HepG2 (cell line): ENCODE results near the gene APOD. TPM values are rescaled to one million over a fixed set of nuclear protein-coding genes. Genes with fewer than 3 reads are reported as not detected.

Experiments
- BCLAF1 ChIP-seq: fragments of 450-650 bp; IDR thresholded peaks from 2 replicates; pipeline ENCODE4 v1.6.1; 2017; ENCODE audit warnings: mild to moderate bottlenecking
- CEBPG ChIP-seq: IDR thresholded peaks from 2 replicates; pipeline ENCODE4 v1.6.1; 2016
- CREM ChIP-seq, 2 experiments: sonication (generic) in 1 of 2; formaldehyde crosslinking in 1 of 2; IDR thresholded peaks; 2 replicates each; pipeline versions ENCODE4 v1.4.0 to v1.6.1; 2016 to 2020; ENCODE audit warnings: antibody characterized with exemption in 1 of 2, mild to moderate bottlenecking in 1 of 2, missing genetic modification reagents in 1 of 2
- DPF2 ChIP-seq: sonication (generic); formaldehyde crosslinking; IDR thresholded peaks from 2 replicates; pipeline ENCODE4 v1.4.0; 2020; ENCODE audit warnings: mild to moderate bottlenecking, low read depth, missing genetic modification reagents, borderline replicate concordance
- ELF1 ChIP-seq: sonication (generic); formaldehyde crosslinking; IDR thresholded peaks from 2 replicates; pipeline ENCODE4 v1.4.0; 2020; ENCODE audit warnings: missing genetic modification reagents
- FOXP1 ChIP-seq, 2 experiments: fragments of 450-650 bp in 1 of 2; IDR thresholded peaks; 2 replicates each; pipeline ENCODE4 v1.6.1; 2017 to 2018; ENCODE audit warnings: antibody characterized with exemption in 1 of 2
- HMG20A ChIP-seq: IDR thresholded peaks from 2 replicates; pipeline ENCODE4 v1.6.1; 2016; ENCODE audit warnings: borderline replicate concordance
- HNRNPK ChIP-seq: fragments of 200-400 bp; formaldehyde crosslinking; IDR thresholded peaks from 2 replicates; pipeline ENCODE4 v1.6.1; 2018; ENCODE audit warnings: low read length, low read depth, moderate library complexity, mild to moderate bottlenecking; ENCODE audit not compliant: poor library complexity, severe bottlenecking
- NAIF1 ChIP-seq: sonication (generic); formaldehyde crosslinking; IDR thresholded peaks from 2 replicates; pipeline ENCODE4 v1.5.0; 2020; ENCODE audit warnings: mild to moderate bottlenecking, missing genetic modification reagents, borderline replicate concordance
- PHF21A ChIP-seq: sonication (generic); formaldehyde crosslinking; IDR thresholded peaks from 2 replicates; pipeline ENCODE4 v1.5.0; 2020; ENCODE audit warnings: mild to moderate bottlenecking, missing genetic modification reagents
- PRMT3 ChIP-seq: sonication (generic); formaldehyde crosslinking; IDR thresholded peaks from 2 replicates; pipeline ENCODE4 v1.8.1; 2022; ENCODE audit warnings: low read depth, mild to moderate bottlenecking, moderate library complexity, missing genetic modification reagents, borderline replicate concordance
- RARA ChIP-seq: IDR thresholded peaks from 2 replicates; pipeline ENCODE4 v1.6.1; 2016; ENCODE audit warnings: missing genetic modification reagents, missing compliant biosample characterization
- RBM22 ChIP-seq: fragments of 200-400 bp; formaldehyde crosslinking; optimal IDR thresholded peaks from 2 replicates; pipeline ENCODE3; 2017; ENCODE audit warnings: mild to moderate bottlenecking, low read length, moderate library complexity
- RORA ChIP-seq: sonication (generic); formaldehyde crosslinking; IDR thresholded peaks from 2 replicates; pipeline ENCODE4 v1.5.0; 2020; ENCODE audit warnings: mild to moderate bottlenecking, missing genetic modification reagents, moderate library complexity
- RXRB ChIP-seq: IDR thresholded peaks from 2 replicates; pipeline ENCODE4 v1.6.1; 2016; ENCODE audit warnings: borderline replicate concordance, missing genetic modification reagents, missing compliant biosample characterization
- SAP130 ChIP-seq: IDR thresholded peaks from 2 replicates; pipeline ENCODE4 v1.6.1; 2016; ENCODE audit warnings: low read depth
- TRIM24 ChIP-seq: sonication (generic); formaldehyde crosslinking; IDR thresholded peaks from 2 replicates; pipeline ENCODE4 v1.8.0; 2022; ENCODE audit warnings: mild to moderate bottlenecking, missing genetic modification reagents
- ZC3H13 ChIP-seq: sonication (generic); formaldehyde crosslinking; IDR thresholded peaks from 2 replicates; pipeline ENCODE4 v1.8.1; 2023; ENCODE audit warnings: mild to moderate bottlenecking, missing genetic modification reagents, moderate library complexity
- ZFP36L1 ChIP-seq: sonication (generic); formaldehyde crosslinking; IDR thresholded peaks from 2 replicates; pipeline ENCODE4 v1.8.0; 2022; ENCODE audit warnings: mild to moderate bottlenecking, missing genetic modification reagents, moderate library complexity
- ZFP36L2 ChIP-seq: sonication (generic); formaldehyde crosslinking; IDR thresholded peaks from 2 replicates; pipeline ENCODE4 v1.4.0; 2020; ENCODE audit warnings: missing genetic modification reagents
- ZNF17 ChIP-seq: sonication (generic); formaldehyde crosslinking; IDR thresholded peaks from 2 replicates; pipeline ENCODE4 v1.5.0; 2020; ENCODE audit warnings: mild to moderate bottlenecking, missing genetic modification reagents
- ZNF224 ChIP-seq: sonication (generic); formaldehyde crosslinking; IDR thresholded peaks from 2 replicates; pipeline ENCODE4 v1.5.0; 2020; ENCODE audit warnings: mild to moderate bottlenecking, missing genetic modification reagents
- ZNF432 ChIP-seq: sonication (generic); formaldehyde crosslinking; IDR thresholded peaks from 2 replicates; pipeline ENCODE4 v1.5.0; 2020; ENCODE audit warnings: missing genetic modification reagents, mild to moderate bottlenecking, borderline replicate concordance
- ZNF572 ChIP-seq: sonication (generic); formaldehyde crosslinking; IDR thresholded peaks from 2 replicates; pipeline ENCODE4 v1.5.1; 2020; ENCODE audit warnings: mild to moderate bottlenecking, missing genetic modification reagents
- ZNF704 ChIP-seq: sonication (generic); formaldehyde crosslinking; IDR thresholded peaks from 2 replicates; pipeline ENCODE4 v1.8.1; 2023; ENCODE audit warnings: mild to moderate bottlenecking, inconsistent platforms, moderate library complexity, missing genetic modification reagents, borderline replicate concordance
- polyA plus RNA-seq, 8 experiments: library from polyadenylated mRNA; depleted of rRNA in 3 of 8; stranded (reverse) in 7 of 8; unstranded in 1 of 8; fragments of >200 nt; fragmentation: Illumina TruSeq in 4 of 8; extraction: Trizol in 4 of 8; gene quantifications; 2 replicates each; pipeline versions ENCODE4 v1.2.1 to v1.2.3, GENCODE V29; 2011 to 2016; ENCODE audit warnings: low read depth in 4 of 8, missing spikeins in 1 of 8, mixed read lengths in 1 of 8; ENCODE audit not compliant: insufficient read depth in 1 of 8
- total RNA-seq, 5 experiments: library from RNA; depleted of rRNA; stranded (reverse); fragments of >200 nt; fragmentation: Illumina TruSeq; extraction: Trizol; gene quantifications; 2 replicates each; pipeline ENCODE4 v1.2.3, GENCODE V29; 2016; ENCODE audit warnings: low read depth in 1 of 5
- TF ChIP-seq, protein P1 (sequence below): sonication (generic); formaldehyde crosslinking; IDR thresholded peaks from 2 replicates; pipeline ENCODE4 v1.4.0; 2020; ENCODE audit warnings: missing genetic modification reagents

Gene APOD
- total and polyA plus RNA-seq, 2 of the 13 experiments (the other 11 are each of a cell fraction or from before 2014, with no cell fraction given): not detected

GRCh38 chr3:195548501-195548900 lies 35.2 kb downstream of the APOD start (continued):
- peak; percentile 78; the same call in 1 of the 2 replicates for TF ChIP-seq HMG20A (CRISPR knock-in tag)
- no peak for TF ChIP-seq ZFP36L1 (CRISPR knock-in tag)
- TF ChIP-seq CEBPG (CRISPR knock-in tag): 0 out of 2 replicates have a peak, but pooled peaks have one; percentile 35
- peak; percentile 56 for TF ChIP-seq RXRB (CRISPR knock-in tag)
- peak; percentile 61; the same call in 1 of the 2 replicates for TF ChIP-seq DPF2 (CRISPR knock-in tag)
- TF ChIP-seq SAP130 (CRISPR knock-in tag): peak; percentile 66
- no peak for TF ChIP-seq HNRNPK
- TF ChIP-seq ZNF224 (CRISPR knock-in tag): no peak
- TF ChIP-seq ZNF704: no peak
- TF ChIP-seq CREM (IDR thresholded peaks at IDR 0.05): peak; percentile 67
- no peak for TF ChIP-seq CREM (CRISPR knock-in tag; IDR thresholded peaks at IDR 0.05)
- TF ChIP-seq BCLAF1: no peak
- no peak for TF ChIP-seq TRIM24 (CRISPR knock-in tag)
- TF ChIP-seq RORA (CRISPR knock-in tag): no peak
- TF ChIP-seq FOXP1 (IDR thresholded peaks at IDR 0.05): no peak
- TF ChIP-seq FOXP1 (CRISPR knock-in tag; IDR thresholded peaks at IDR 0.05): peak; percentile 37; the same call in 1 of the 2 replicates
- no peak for TF ChIP-seq ELF1 (CRISPR knock-in tag)
- TF ChIP-seq RARA (CRISPR knock-in tag): peak; percentile 19; the same call in 1 of the 2 replicates
- TF ChIP-seq ZNF432 (CRISPR knock-in tag): no peak
- TF ChIP-seq ZC3H13 (CRISPR knock-in tag): no peak
- no peak for TF ChIP-seq NAIF1 (CRISPR knock-in tag)
- no peak for TF ChIP-seq ZNF17 (CRISPR knock-in tag)
- TF ChIP-seq, protein P1, sequence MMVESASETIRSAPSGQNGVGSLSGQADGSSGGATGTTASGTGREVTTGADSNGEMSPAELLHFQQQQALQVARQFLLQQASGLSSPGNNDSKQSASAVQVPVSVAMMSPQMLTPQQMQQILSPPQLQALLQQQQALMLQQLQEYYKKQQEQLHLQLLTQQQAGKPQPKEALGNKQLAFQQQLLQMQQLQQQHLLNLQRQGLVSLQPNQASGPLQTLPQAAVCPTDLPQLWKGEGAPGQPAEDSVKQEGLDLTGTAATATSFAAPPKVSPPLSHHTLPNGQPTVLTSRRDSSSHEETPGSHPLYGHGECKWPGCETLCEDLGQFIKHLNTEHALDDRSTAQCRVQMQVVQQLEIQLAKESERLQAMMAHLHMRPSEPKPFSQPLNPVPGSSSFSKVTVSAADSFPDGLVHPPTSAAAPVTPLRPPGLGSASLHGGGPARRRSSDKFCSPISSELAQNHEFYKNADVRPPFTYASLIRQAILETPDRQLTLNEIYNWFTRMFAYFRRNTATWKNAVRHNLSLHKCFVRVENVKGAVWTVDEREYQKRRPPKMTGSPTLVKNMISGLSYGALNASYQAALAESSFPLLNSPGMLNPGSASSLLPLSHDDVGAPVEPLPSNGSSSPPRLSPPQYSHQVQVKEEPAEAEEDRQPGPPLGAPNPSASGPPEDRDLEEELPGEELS (CRISPR knock-in tag): peak; percentile 83
- TF ChIP-seq PHF21A (CRISPR knock-in tag): peak; percentile 79
- no peak for TF ChIP-seq ZFP36L2
- TF ChIP-seq ZNF572 (CRISPR knock-in tag): no peak
- TF ChIP-seq RBM22: no peak
- TF ChIP-seq PRMT3 (CRISPR knock-in tag): no peak
